ENCODE data around the gene HOXA4.

Gene HOXA4

DNA sequence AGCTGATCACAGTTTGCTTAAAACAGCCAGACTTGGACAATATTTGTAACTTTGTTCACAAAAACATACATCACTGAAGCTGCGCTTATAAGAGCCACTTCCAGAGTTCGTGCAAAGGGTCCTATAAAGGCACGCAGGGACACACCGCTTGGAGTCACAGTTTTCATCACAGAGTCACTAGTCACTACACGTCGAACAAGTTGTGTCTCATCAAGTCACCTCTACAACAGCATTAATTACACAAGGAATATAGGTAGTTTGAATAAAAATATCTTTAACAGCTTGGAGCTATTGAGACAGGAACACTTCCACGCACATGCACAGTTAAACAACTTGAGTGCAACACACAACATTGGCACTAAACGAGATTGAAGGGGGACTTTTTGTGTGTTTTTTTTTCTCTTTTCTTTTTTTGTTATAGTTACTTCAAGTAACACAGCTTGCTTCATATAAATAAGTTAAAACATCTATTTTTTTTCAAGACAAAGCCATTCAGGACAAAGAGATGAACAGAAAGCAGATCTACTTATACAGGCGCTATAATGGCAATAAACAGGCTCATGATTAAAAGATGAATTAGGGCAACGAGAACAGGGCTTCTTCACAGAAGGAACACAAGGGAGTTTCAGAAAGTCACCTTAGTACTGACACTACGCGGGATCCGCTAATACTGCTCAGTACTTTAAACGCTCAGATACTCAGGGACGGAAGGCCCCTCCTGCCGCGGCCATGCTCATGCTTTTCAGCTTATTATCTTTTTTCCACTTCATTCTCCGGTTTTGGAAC, 10.8 kb upstream of the HOXA4 start:
- Mint-ChIP-seq H3K4me1 (peaks cover 4% of the 10 kb centered on the region), H3K4me3 (no peak overlapping the region), H3K27ac (no peak overlapping the region), H3K27me3 (peaks cover 47% of the 10 kb centered on the region), H3K36me3 (ENCODE audit: low read depth) (no peaks in the 10 kb centered on the region), H3K9me3 (no peaks in the 10 kb centered on the region)
- DNase-seq: no peak
- ATAC-seq: no peak

DNA sequence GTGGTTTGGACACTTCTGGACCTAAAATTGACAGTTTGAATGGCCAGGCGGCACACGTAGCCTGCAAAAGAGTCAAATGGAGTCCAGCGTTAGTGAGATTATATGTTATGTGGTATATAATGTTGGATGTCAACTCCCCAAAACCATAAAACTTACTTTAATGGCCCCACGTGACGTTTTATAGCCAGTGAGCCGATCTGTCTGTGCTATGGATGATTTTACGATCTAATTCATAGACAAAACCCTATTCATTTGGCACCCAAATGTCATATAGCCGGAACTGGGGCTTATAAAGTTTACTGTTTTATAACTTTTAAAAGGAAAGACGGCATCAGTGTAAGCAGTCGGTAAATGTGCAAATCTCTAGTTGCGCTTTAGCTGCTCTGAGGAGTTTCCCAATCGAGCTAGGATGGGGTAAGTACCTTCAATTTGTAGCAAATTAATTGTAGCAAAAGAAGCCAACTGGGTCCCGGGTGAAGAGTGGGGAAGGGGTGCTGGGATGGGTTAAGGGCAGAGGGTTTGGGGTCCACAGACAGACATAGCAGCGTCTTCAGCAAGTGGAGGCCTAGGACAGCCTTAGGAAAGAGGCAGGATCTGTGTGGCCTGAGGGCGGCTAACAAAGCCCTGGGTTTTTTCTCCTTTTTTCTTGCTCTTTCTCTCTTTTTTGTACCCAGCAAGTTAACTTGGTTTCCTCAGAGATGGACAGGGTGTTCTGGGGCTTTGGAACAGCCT, 9.7 kb upstream of the HOXA4 start:
- Mint-ChIP-seq H3K9me3 (no peaks in the 10 kb centered on the region), H3K36me3 (ENCODE audit: low read depth) (no peaks in the 10 kb centered on the region), H3K4me1 (peaks cover 11% of the 10 kb centered on the region), H3K27ac (no peak overlapping the region), H3K27me3 (peaks cover 52% of the 10 kb centered on the region), H3K4me3 (no peak overlapping the region)
- DNase-seq (no peak), ATAC-seq (no peak)

DNA sequence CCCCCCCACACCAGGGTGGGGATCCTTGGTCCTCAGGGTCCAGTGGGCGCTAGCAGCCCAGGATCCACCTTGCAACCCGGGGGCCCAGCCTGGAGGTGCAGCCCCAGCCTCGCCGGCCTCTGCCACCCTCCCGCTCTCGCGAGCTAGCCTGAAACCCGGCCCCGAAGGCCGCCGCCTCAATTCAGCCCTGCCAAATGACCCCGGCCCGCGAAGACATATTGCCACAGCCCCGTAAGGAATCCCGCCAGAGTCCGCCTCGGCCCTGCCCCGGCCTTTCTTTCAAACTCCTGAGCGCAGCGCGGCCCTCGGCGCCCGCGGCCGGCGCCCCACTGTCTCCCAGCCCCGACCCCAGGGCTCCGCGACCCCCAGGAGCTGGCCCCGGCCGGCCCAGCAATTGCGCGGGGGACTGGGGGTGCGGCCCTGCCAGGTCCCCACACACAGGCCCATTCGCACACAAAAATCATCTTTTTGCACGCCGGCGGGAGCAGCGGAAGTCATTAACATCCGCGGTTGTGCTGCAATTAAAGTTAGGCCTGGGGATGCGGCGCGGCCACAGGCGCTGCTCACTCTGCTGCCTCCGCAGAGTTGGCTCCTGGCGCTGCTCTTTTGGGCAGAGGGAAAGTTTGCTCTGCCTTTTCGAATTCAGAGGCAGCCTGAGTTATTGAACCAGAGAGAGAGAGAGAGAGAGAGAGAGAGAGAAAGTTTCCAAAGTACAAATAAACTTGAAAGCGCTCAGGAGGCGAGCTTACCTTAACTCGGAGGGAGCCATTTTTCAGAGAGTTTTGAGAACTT, 9.0 kb upstream of the HOXA4 start:
- no peaks in the 10 kb centered on the region for H3K9me3 Mint-ChIP-seq
- no peak for DNase-seq
- no peak overlapping the region for H3K27ac Mint-ChIP-seq
- H3K4me3 Mint-ChIP-seq: no peak overlapping the region
- H3K27me3 Mint-ChIP-seq: peaks cover 49% of the 10 kb centered on the region
- H3K36me3 Mint-ChIP-seq (ENCODE audit: low read depth): no peaks in the 10 kb centered on the region
- ATAC-seq: no peak
- H3K4me1 Mint-ChIP-seq: peaks cover 19% of the 10 kb centered on the region

GRCh38 chr7:27138985-27139333, 8.4 kb upstream of the HOXA4 start:
- no peak for ATAC-seq
- no peak for DNase-seq
- H3K4me3 Mint-ChIP-seq: no peak overlapping the region
- H3K4me1 Mint-ChIP-seq: peaks cover 24% of the 10 kb centered on the region
- H3K27ac Mint-ChIP-seq: no peak overlapping the region
- H3K36me3 Mint-ChIP-seq (ENCODE audit: low read depth): no peaks in the 10 kb centered on the region
- H3K27me3 Mint-ChIP-seq: peaks cover 48% of the 10 kb centered on the region
- H3K9me3 Mint-ChIP-seq: no peaks in the 10 kb centered on the region

DNA sequence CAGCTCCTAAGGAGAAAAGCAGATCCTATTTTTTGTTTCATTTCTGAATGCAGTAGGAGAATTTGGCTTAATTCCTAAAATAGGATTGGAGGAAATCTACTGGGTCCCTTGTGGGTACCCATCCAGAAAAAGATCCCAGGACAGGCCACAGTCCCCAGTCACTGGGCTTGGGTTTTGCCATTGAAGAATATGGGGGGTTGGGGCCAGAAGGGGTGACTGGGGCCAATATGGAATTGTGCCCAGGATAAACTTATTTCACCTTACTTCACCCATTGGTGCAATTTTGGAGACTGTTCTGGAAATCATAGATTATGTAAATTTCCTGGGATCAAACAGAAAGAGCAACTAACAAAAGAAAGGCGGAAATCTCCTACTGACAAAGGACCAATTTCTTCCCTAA, 7.9 kb upstream of the HOXA4 start:
- no peak for DNase-seq
- no peak overlapping the region for H3K4me3 Mint-ChIP-seq
- peaks cover 27% of the 10 kb centered on the region for H3K4me1 Mint-ChIP-seq
- ATAC-seq: no peak
- no peak overlapping the region for H3K27ac Mint-ChIP-seq
- no peaks in the 10 kb centered on the region for H3K36me3 Mint-ChIP-seq (ENCODE audit: low read depth)
- peaks cover 50% of the 10 kb centered on the region for H3K27me3 Mint-ChIP-seq
- H3K9me3 Mint-ChIP-seq: no peaks in the 10 kb centered on the region

- DNase-seq: no peak
These were observed 7.2 kb upstream of the HOXA4 start for GRCh38 chr7:27137640-27138315.

DNA sequence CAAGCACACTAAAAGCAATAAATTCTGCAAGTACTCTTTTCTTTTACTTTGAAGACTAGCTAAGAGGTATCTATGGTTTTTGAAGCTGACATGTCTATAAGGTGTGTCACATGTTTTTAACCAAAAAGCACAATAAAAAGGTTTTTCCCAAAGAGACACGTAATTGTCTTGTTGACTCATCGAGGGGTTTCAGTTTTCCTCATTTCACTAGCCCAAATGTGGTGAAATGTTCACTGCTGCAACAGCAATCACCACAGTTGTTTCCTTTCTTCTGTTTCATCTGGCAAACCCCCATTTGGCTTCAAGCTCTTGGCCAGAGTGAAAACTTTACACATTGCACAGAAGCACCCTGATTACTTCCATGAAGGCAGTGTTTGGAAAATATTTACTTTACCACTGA, 3.8 kb upstream of the HOXA4 start:
- Mint-ChIP-seq H3K36me3 (ENCODE audit: low read depth) (no peaks in the 10 kb centered on the region), H3K4me1 (peaks cover 32% of the 10 kb centered on the region), H3K27ac (no peak overlapping the region), H3K4me3 (no peak overlapping the region), H3K27me3 (peaks cover 64% of the 10 kb centered on the region), H3K9me3 (no peaks in the 10 kb centered on the region)
- ATAC-seq (peak; percentile 68), DNase-seq (no peak)

More at GRCh38 chr7:27137640-27138315, 7.2 kb upstream of the HOXA4 start:
- H3K27me3 Mint-ChIP-seq: peaks cover 56% of the 10 kb centered on the region
- H3K4me3 Mint-ChIP-seq: no peak overlapping the region
- peaks cover 29% of the 10 kb centered on the region for H3K4me1 Mint-ChIP-seq
- no peak overlapping the region for H3K27ac Mint-ChIP-seq
- no peaks in the 10 kb centered on the region for H3K36me3 Mint-ChIP-seq (ENCODE audit: low read depth)
- ATAC-seq: no peak
- no peaks in the 10 kb centered on the region for H3K9me3 Mint-ChIP-seq

GRCh38 chr7:27133409-27134231, 3.1 kb upstream of the HOXA4 start:
- Mint-ChIP-seq H3K4me3 (no peak overlapping the region), H3K27me3 (peaks cover 65% of the 10 kb centered on the region), H3K4me1 (peaks cover 32% of the 10 kb centered on the region), H3K9me3 (no peaks in the 10 kb centered on the region), H3K36me3 (ENCODE audit: low read depth) (no peaks in the 10 kb centered on the region), H3K27ac (no peak overlapping the region)
- ATAC-seq (no peak), DNase-seq (no peak)

- Mint-ChIP-seq H3K4me1 (peaks cover 32% of the 10 kb centered on the region), H3K27ac (no peak overlapping the region), H3K9me3 (no peaks in the 10 kb centered on the region), H3K27me3 (peaks cover 58% of the 10 kb centered on the region), H3K4me3 (no peak overlapping the region), H3K36me3 (ENCODE audit: low read depth) (no peaks in the 10 kb centered on the region)
- ATAC-seq (no peak), DNase-seq (no peak)
These were observed 2.4 kb upstream of the HOXA4 start for GRCh38 chr7:27132978-27133377.

GRCh38 chr7:27132214-27132613, 1.7 kb upstream of the HOXA4 start:
- H3K4me3 Mint-ChIP-seq: no peak overlapping the region
- peaks cover 31% of the 10 kb centered on the region for H3K4me1 Mint-ChIP-seq

GRCh38 chr7:27131390-27131819, 848 bp upstream of the HOXA4 start:
- no peaks in the 10 kb centered on the region for H3K9me3 Mint-ChIP-seq
- peaks cover 29% of the 10 kb centered on the region for H3K4me1 Mint-ChIP-seq
- no peak overlapping the region for H3K27ac Mint-ChIP-seq
- H3K27me3 Mint-ChIP-seq: peaks cover 55% of the 10 kb centered on the region
- no peak for ATAC-seq
- H3K36me3 Mint-ChIP-seq (ENCODE audit: low read depth): no peaks in the 10 kb centered on the region
- peak overlapping the region; percentile 55 for H3K4me3 Mint-ChIP-seq
- no peak for DNase-seq

More at GRCh38 chr7:27132214-27132613, 1.7 kb upstream of the HOXA4 start:
- Mint-ChIP-seq H3K27ac (no peak overlapping the region), H3K36me3 (ENCODE audit: low read depth) (no peaks in the 10 kb centered on the region), H3K9me3 (no peaks in the 10 kb centered on the region), H3K27me3 (peaks cover 55% of the 10 kb centered on the region)
- ATAC-seq (no peak), DNase-seq (no peak)

GRCh38 chr7:27129729-27130539, 623 bp downstream of the HOXA4 start:
- DNase-seq: no peak
- no peak for ATAC-seq
- Mint-ChIP-seq H3K4me1 (peaks cover 19% of the 10 kb centered on the region), H3K36me3 (ENCODE audit: low read depth) (no peaks in the 10 kb centered on the region), H3K4me3 (no peak overlapping the region), H3K27me3 (peaks cover 46% of the 10 kb centered on the region), H3K9me3 (no peaks in the 10 kb centered on the region), H3K27ac (no peak overlapping the region)
